ENCODE data around the gene SAXO1.
"Not testable (repeated sequence)": the region's sequence is repeated elsewhere in the genome, so short reads cannot be mapped to it uniquely, and the experiment has no call there.

Gene SAXO1

GRCh38 chr9:19027825-19028224 is 5.2 kb downstream of the SAXO1 start:
- no peaks in the 10 kb centered on the region for H3K36me3 ChIP-seq (replicated peaks)
- no peak for DNase-seq (ENCODE audit: low spot score in 2 of 2)
- H3K4me3 ChIP-seq: no peak overlapping the region
- no peaks in the 10 kb centered on the region for H3K9me3 ChIP-seq
- in situ Hi-C loops (cut with MboI; ENCODE audit: low sequenced_read_pairs): loop anchor here (5.0 to 25.0 kb wide), 4 partner anchors 591 to 1491 kb away; no protein-coding TSS in a partner anchor
- no peaks in the 10 kb centered on the region; the same call in 1 of the 2 replicates for H3K27me3 ChIP-seq (ENCODE audit: low read depth)
- no peaks in the 10 kb centered on the region for H3K4me1 ChIP-seq

GRCh38 chr9:19026375-19026774 is 6.6 kb downstream of the SAXO1 start:
- H3K27me3 ChIP-seq (ENCODE audit: low read depth): no peaks in the 10 kb centered on the region; the same call in 1 of the 2 replicates
- DNase-seq (ENCODE audit: low spot score in 2 of 2): no peak
- H3K9me3 ChIP-seq: no peaks in the 10 kb centered on the region
- no peaks in the 10 kb centered on the region for H3K4me1 ChIP-seq
- H3K36me3 ChIP-seq (replicated peaks): no peaks in the 10 kb centered on the region
- H3K4me3 ChIP-seq: no peak overlapping the region
- in situ Hi-C loops (cut with MboI; ENCODE audit: low sequenced_read_pairs): loop anchor here (5.0 to 25.0 kb wide), 4 partner anchors 589 to 1489 kb away; no protein-coding TSS in a partner anchor

- Histone ChIP-seq H3K4me3 (no peak overlapping the region), H3K36me3 (replicated peaks) (no peaks in the 10 kb centered on the region), H3K27me3 (ENCODE audit: low read depth) (no peaks in the 10 kb centered on the region), H3K9me3 (no peaks in the 10 kb centered on the region), H3K4me1 (no peaks in the 10 kb centered on the region)
- in situ Hi-C loops (cut with MboI; ENCODE audit: low sequenced_read_pairs): loop anchor here (10.0 kb wide), 1 partner anchor 1218 kb away; no protein-coding TSS in a partner anchor
- no peak for DNase-seq (ENCODE audit: low spot score in 2 of 2)
These were observed 9.9 kb downstream of the SAXO1 start for GRCh38 chr9:19023078-19023477.

- Histone ChIP-seq H3K9me3 (no peaks in the 10 kb centered on the region), H3K36me3 (replicated peaks) (no peaks in the 10 kb centered on the region), H3K27me3 (ENCODE audit: low read depth) (no peaks in the 10 kb centered on the region), H3K4me3 (no peak overlapping the region), H3K4me1 (no peaks in the 10 kb centered on the region)
- in situ Hi-C loops (cut with MboI; ENCODE audit: low sequenced_read_pairs): loop anchor here (10.0 kb wide), 1 partner anchor 1217 kb away; no protein-coding TSS in a partner anchor
- DNase-seq (ENCODE audit: low spot score in 2 of 2): no peak
These were observed 10.8 kb downstream of the SAXO1 start for GRCh38 chr9:19022206-19022605.

- H3K9me3 ChIP-seq: not testable (repeated sequence)
- in situ Hi-C loops (cut with MboI; ENCODE audit: low sequenced_read_pairs): loop anchor here (10.0 kb wide), 1 partner anchor 1217 kb away; no protein-coding TSS in a partner anchor
These were observed 11.4 kb downstream of the SAXO1 start for GRCh38 chr9:19021649-19022048.

GRCh38 chr9:19020886-19021455 is 12.0 kb downstream of the SAXO1 start:
- Histone ChIP-seq H3K4me3 (no peak overlapping the region), H3K9me3 (no peaks in the 10 kb centered on the region), H3K36me3 (replicated peaks) (no peaks in the 10 kb centered on the region), H3K4me1 (no peaks in the 10 kb centered on the region), H3K27me3 (ENCODE audit: low read depth) (no peaks in the 10 kb centered on the region)
- in situ Hi-C loops (cut with MboI; ENCODE audit: low sequenced_read_pairs): loop anchor here (10.0 kb wide), 1 partner anchor 1216 kb away; no protein-coding TSS in a partner anchor
- DNase-seq (ENCODE audit: low spot score in 2 of 2): no peak

More at GRCh38 chr9:19021649-19022048, 11.4 kb downstream of the SAXO1 start:
- H3K36me3 ChIP-seq (replicated peaks); H3K27me3 ChIP-seq (ENCODE audit: low read depth); H3K4me3 ChIP-seq; H3K4me1 ChIP-seq; DNase-seq (ENCODE audit: low spot score in 2 of 2): not testable (repeated sequence)

GRCh38 chr9:19018201-19018600 is 14.8 kb downstream of the SAXO1 start:
- Histone ChIP-seq H3K4me1 (no peaks in the 10 kb centered on the region), H3K27me3 (ENCODE audit: low read depth) (no peaks in the 10 kb centered on the region), H3K36me3 (replicated peaks) (no peaks in the 10 kb centered on the region), H3K4me3 (no peak overlapping the region), H3K9me3 (no peaks in the 10 kb centered on the region)
- in situ Hi-C loops (cut with MboI; ENCODE audit: low sequenced_read_pairs): no loop called here
- no peak for DNase-seq (ENCODE audit: low spot score in 2 of 2)

- in situ Hi-C loops (cut with MboI; ENCODE audit: low sequenced_read_pairs): no loop called here
- Histone ChIP-seq H3K36me3 (replicated peaks) (no peaks in the 10 kb centered on the region), H3K4me3 (no peak overlapping the region), H3K4me1 (no peaks in the 10 kb centered on the region), H3K9me3 (no peaks in the 10 kb centered on the region; the same call in 1 of the 2 replicates), H3K27me3 (ENCODE audit: low read depth) (no peaks in the 10 kb centered on the region; the same call in 1 of the 2 replicates)
- no peak for DNase-seq (ENCODE audit: low spot score in 2 of 2)
These were observed 23.5 kb downstream of the SAXO1 start for GRCh38 chr9:19009391-19009965.

- no peaks in the 10 kb centered on the region for H3K36me3 ChIP-seq (replicated peaks)
- DNase-seq (ENCODE audit: low spot score in 2 of 2): no peak
- in situ Hi-C loops (cut with MboI; ENCODE audit: low sequenced_read_pairs): no loop called here
- H3K27me3 ChIP-seq (ENCODE audit: low read depth): no peaks in the 10 kb centered on the region
- no peaks in the 10 kb centered on the region for H3K4me1 ChIP-seq
- H3K9me3 ChIP-seq: peaks cover 2% of the 10 kb centered on the region; the same call in 1 of the 2 replicates
- no peak overlapping the region for H3K4me3 ChIP-seq
These were observed 32.9 kb downstream of the SAXO1 start for GRCh38 chr9:19000133-19000532.

- Histone ChIP-seq H3K4me3 (no peak overlapping the region), H3K27me3 (ENCODE audit: low read depth) (no peaks in the 10 kb centered on the region), H3K9me3 (peaks cover 2% of the 10 kb centered on the region; the same call in 1 of the 2 replicates), H3K4me1 (no peaks in the 10 kb centered on the region; the same call in 1 of the 2 replicates), H3K36me3 (replicated peaks) (no peaks in the 10 kb centered on the region)
- DNase-seq (ENCODE audit: low spot score in 2 of 2): no peak
- in situ Hi-C loops (cut with MboI; ENCODE audit: low sequenced_read_pairs): no loop called here
These were observed 33.7 kb downstream of the SAXO1 start for GRCh38 chr9:18999173-18999785.

GRCh38 chr9:18997151-18997550 is 35.9 kb downstream of the SAXO1 start:
- Histone ChIP-seq H3K9me3 (peaks cover 2% of the 10 kb centered on the region; the same call in 1 of the 2 replicates), H3K4me3 (no peak overlapping the region), H3K4me1 (no peaks in the 10 kb centered on the region; the same call in 1 of the 2 replicates), H3K27me3 (ENCODE audit: low read depth) (no peaks in the 10 kb centered on the region), H3K36me3 (replicated peaks) (no peaks in the 10 kb centered on the region)
- in situ Hi-C loops (cut with MboI; ENCODE audit: low sequenced_read_pairs): no loop called here
- DNase-seq (ENCODE audit: low spot score in 2 of 2): no peak

- no peaks in the 10 kb centered on the region for H3K36me3 ChIP-seq (replicated peaks)
- in situ Hi-C loops (cut with MboI; ENCODE audit: low sequenced_read_pairs): no loop called here
These were observed 36.8 kb downstream of the SAXO1 start for GRCh38 chr9:18996211-18996610.

GRCh38 chr9:18994263-18994916 is 38.6 kb downstream of the SAXO1 start:
- H3K4me1 ChIP-seq: no peaks in the 10 kb centered on the region; the same call in 1 of the 2 replicates
- 0 out of 2 replicates have a peak, but pooled peaks cover 2% of the 10 kb centered on the region for H3K9me3 ChIP-seq
- in situ Hi-C loops (cut with MboI; ENCODE audit: low sequenced_read_pairs): no loop called here
- no peaks in the 10 kb centered on the region for H3K27me3 ChIP-seq (ENCODE audit: low read depth)
- peak in 1 of 2 experiments; percentile 14 for DNase-seq (ENCODE audit: low spot score in 2 of 2)
- no peaks in the 10 kb centered on the region for H3K36me3 ChIP-seq (replicated peaks)
- H3K4me3 ChIP-seq: no peak overlapping the region

More at GRCh38 chr9:18996211-18996610, 36.8 kb downstream of the SAXO1 start:
- H3K4me3 ChIP-seq: no peak overlapping the region
- H3K27me3 ChIP-seq (ENCODE audit: low read depth): no peaks in the 10 kb centered on the region
- H3K9me3 ChIP-seq: peaks cover 2% of the 10 kb centered on the region; the same call in 1 of the 2 replicates
- H3K4me1 ChIP-seq: no peaks in the 10 kb centered on the region; the same call in 1 of the 2 replicates
- DNase-seq (ENCODE audit: low spot score in 2 of 2): no peak
